ENCODE measurements around the gene LAIR2. TPM values are rescaled to one million over a fixed set of nuclear protein-coding genes. Genes with fewer than 3 reads are reported as not detected.
A peak's percentile ranks its signal among the peaks of the same experiment; 100 is the strongest.

LAIR2 gene
- total RNA-seq, 2 donors from 2014 or later = 0.83 to 14.2 TPM

- ATAC-seq (replicated peaks in 1 of 2) = no peak
- DNase-seq = no peak
- Mint-ChIP-seq H3K27ac (no peak overlapping the region), H3K36me3 (ENCODE audit: insufficient read depth in 2 of 2) (no peaks in the 10 kb centered on the region), H3K4me1 (ENCODE audit: low read depth) (peaks cover 28% of the 10 kb centered on the region), H3K4me3 (no peak overlapping the region), H3K27me3 (ENCODE audit: low read depth) (peaks cover 14% of the 10 kb centered on the region), H3K9me3 (peaks cover 0 to 2% of the 10 kb centered on the region in 2 donors)
Measured at GRCh38 chr19:54515156-54515555, 12.5 kb downstream of the LAIR2 start.

GRCh38 chr19:54517483-54517882 lies 14.9 kb downstream of the LAIR2 start:
- H3K9me3 Mint-ChIP-seq = peaks cover 0 to 2% of the 10 kb centered on the region in 2 donors
- DNase-seq (peak; percentile 57 to 68), ATAC-seq (replicated peaks in 1 of 2) (peak; percentile 26 to 27)
- peaks cover 20% of the 10 kb centered on the region for H3K27me3 Mint-ChIP-seq (ENCODE audit: low read depth)
- no peak overlapping the region for H3K4me3 Mint-ChIP-seq
- H3K4me1 Mint-ChIP-seq (ENCODE audit: low read depth) = peaks cover 51% of the 10 kb centered on the region
- H3K27ac Mint-ChIP-seq = no peak overlapping the region
- no peaks in the 10 kb centered on the region for H3K36me3 Mint-ChIP-seq (ENCODE audit: insufficient read depth in 2 of 2)

GRCh38 chr19:54518844-54519243 lies 16.2 kb downstream of the LAIR2 start:
- DNase-seq = peak; percentile 37 to 61
- H3K27ac Mint-ChIP-seq = no peak overlapping the region
- H3K9me3 Mint-ChIP-seq = peaks cover 0 to 2% of the 10 kb centered on the region in 2 donors
- H3K4me3 Mint-ChIP-seq = peak overlapping the region; percentile 46 to 84
- no peaks in the 10 kb centered on the region for H3K36me3 Mint-ChIP-seq (ENCODE audit: insufficient read depth in 2 of 2)
- H3K4me1 Mint-ChIP-seq (ENCODE audit: low read depth) = peaks cover 64% of the 10 kb centered on the region
- H3K27me3 Mint-ChIP-seq (ENCODE audit: low read depth) = peaks cover 21% of the 10 kb centered on the region
- peak; percentile 84 to 87 for ATAC-seq (replicated peaks in 1 of 2)

GRCh38 chr19:54521022-54521859 lies 18.6 kb downstream of the LAIR2 start:
- H3K9me3 Mint-ChIP-seq = peaks cover 0 to 4% of the 10 kb centered on the region in 2 donors
- H3K27ac Mint-ChIP-seq = peak overlapping the region; percentile 5
- peak overlapping the region; percentile 62 to 70 for H3K4me3 Mint-ChIP-seq
- no peak for DNase-seq
- peaks cover 71% of the 10 kb centered on the region for H3K4me1 Mint-ChIP-seq (ENCODE audit: low read depth)
- H3K36me3 Mint-ChIP-seq (ENCODE audit: insufficient read depth in 2 of 2) = no peaks in the 10 kb centered on the region
- ATAC-seq (replicated peaks in 1 of 2) = peak; percentile 26 to 28
- peaks cover 13% of the 10 kb centered on the region for H3K27me3 Mint-ChIP-seq (ENCODE audit: low read depth)

GRCh38 chr19:54521860-54522513 lies 19.4 kb downstream of the LAIR2 start:
- peaks cover 0 to 1% of the 10 kb centered on the region in 2 donors for H3K36me3 Mint-ChIP-seq (ENCODE audit: insufficient read depth in 2 of 2)
- peaks cover 0 to 4% of the 10 kb centered on the region in 2 donors for H3K9me3 Mint-ChIP-seq
- H3K4me3 Mint-ChIP-seq = peak overlapping the region; percentile 62 to 70
- no peak overlapping the region for H3K27ac Mint-ChIP-seq
- H3K4me1 Mint-ChIP-seq (ENCODE audit: low read depth) = peaks cover 76% of the 10 kb centered on the region
- DNase-seq (no peak), ATAC-seq (replicated peaks in 1 of 2) (no peak)
- peaks cover 13% of the 10 kb centered on the region for H3K27me3 Mint-ChIP-seq (ENCODE audit: low read depth)

GRCh38 chr19:54523403-54523802 lies 20.8 kb downstream of the LAIR2 start:
- peaks cover 13% of the 10 kb centered on the region for H3K27me3 Mint-ChIP-seq (ENCODE audit: low read depth)
- H3K4me3 Mint-ChIP-seq = peak overlapping the region; percentile 4 to 27
- H3K36me3 Mint-ChIP-seq (ENCODE audit: insufficient read depth in 2 of 2) = peaks cover 3% of the 10 kb centered on the region in 2 donors
- DNase-seq (peak; percentile 55 to 68), ATAC-seq (replicated peaks in 1 of 2) (peak; percentile 83 to 86)
- peaks cover 0 to 5% of the 10 kb centered on the region in 2 donors for H3K9me3 Mint-ChIP-seq
- no peak overlapping the region for H3K27ac Mint-ChIP-seq
- H3K4me1 Mint-ChIP-seq (ENCODE audit: low read depth) = peaks cover 72% of the 10 kb centered on the region

- Mint-ChIP-seq H3K4me3 (no peak overlapping the region), H3K36me3 (ENCODE audit: insufficient read depth in 2 of 2) (peaks cover 3% of the 10 kb centered on the region in 2 donors), H3K4me1 (ENCODE audit: low read depth) (peaks cover 60% of the 10 kb centered on the region), H3K27me3 (ENCODE audit: low read depth) (peaks cover 18% of the 10 kb centered on the region), H3K27ac (no peak overlapping the region), H3K9me3 (peaks cover 0 to 5% of the 10 kb centered on the region in 2 donors)
- no peak for DNase-seq
- no peak for ATAC-seq (replicated peaks in 1 of 2)
Measured at GRCh38 chr19:54525636-54526035, 23.0 kb downstream of the LAIR2 start.

- Mint-ChIP-seq H3K27ac (no peak overlapping the region), H3K36me3 (ENCODE audit: insufficient read depth in 2 of 2) (peaks cover 3% of the 10 kb centered on the region in 2 donors), H3K4me1 (ENCODE audit: low read depth) (peaks cover 53% of the 10 kb centered on the region), H3K9me3 (peaks cover 0 to 5% of the 10 kb centered on the region in 2 donors), H3K4me3 (no peak overlapping the region), H3K27me3 (ENCODE audit: low read depth) (peaks cover 24% of the 10 kb centered on the region)
- DNase-seq (no peak), ATAC-seq (replicated peaks in 1 of 2) (no peak)
Measured at GRCh38 chr19:54526972-54527371, 24.3 kb downstream of the LAIR2 start.

GRCh38 chr19:54530866-54531265 lies 28.2 kb downstream of the LAIR2 start:
- Mint-ChIP-seq H3K27me3 (ENCODE audit: low read depth) (peaks cover 52% of the 10 kb centered on the region), H3K9me3 (peaks cover 0 to 3% of the 10 kb centered on the region in 2 donors)
- ATAC-seq (replicated peaks in 1 of 2) = no peak

GRCh38 chr19:54532528-54532927 lies 29.9 kb downstream of the LAIR2 start:
- peaks cover 57% of the 10 kb centered on the region for H3K27me3 Mint-ChIP-seq (ENCODE audit: low read depth)
- H3K27ac Mint-ChIP-seq = no peak overlapping the region

More at GRCh38 chr19:54530866-54531265, 28.2 kb downstream of the LAIR2 start:
- peaks cover 3% of the 10 kb centered on the region in 2 donors for H3K36me3 Mint-ChIP-seq (ENCODE audit: insufficient read depth in 2 of 2)
- DNase-seq = no peak
- H3K4me1 Mint-ChIP-seq (ENCODE audit: low read depth) = peaks cover 42% of the 10 kb centered on the region
- H3K4me3 Mint-ChIP-seq = no peak overlapping the region
- H3K27ac Mint-ChIP-seq = no peak overlapping the region

GRCh38 chr19:54533476-54533875 lies 30.8 kb downstream of the LAIR2 start:
- no peaks in the 10 kb centered on the region for H3K36me3 Mint-ChIP-seq (ENCODE audit: insufficient read depth in 2 of 2)
- H3K9me3 Mint-ChIP-seq = no peaks in the 10 kb centered on the region
- peaks cover 37% of the 10 kb centered on the region for H3K4me1 Mint-ChIP-seq (ENCODE audit: low read depth)
- peak overlapping the region in 1 of 2 donors; percentile 37 for H3K4me3 Mint-ChIP-seq
- ATAC-seq (replicated peaks in 1 of 2) (no peak), DNase-seq (no peak)
- peaks cover 63% of the 10 kb centered on the region for H3K27me3 Mint-ChIP-seq (ENCODE audit: low read depth)
- no peak overlapping the region for H3K27ac Mint-ChIP-seq

More at GRCh38 chr19:54532528-54532927, 29.9 kb downstream of the LAIR2 start:
- Mint-ChIP-seq H3K9me3 (peaks cover 0 to 1% of the 10 kb centered on the region in 2 donors), H3K36me3 (ENCODE audit: insufficient read depth in 2 of 2) (no peaks in the 10 kb centered on the region), H3K4me3 (peak overlapping the region; percentile 7 to 37), H3K4me1 (ENCODE audit: low read depth) (peaks cover 38% of the 10 kb centered on the region)
- DNase-seq (peak in 1 of 2 donors; percentile 17), ATAC-seq (replicated peaks in 1 of 2) (peak; percentile 71 to 86)

GRCh38 chr19:54534156-54534555 lies 31.5 kb downstream of the LAIR2 start:
- H3K4me1 Mint-ChIP-seq (ENCODE audit: low read depth) = peaks cover 31% of the 10 kb centered on the region
- no peak for ATAC-seq (replicated peaks in 1 of 2)
- H3K36me3 Mint-ChIP-seq (ENCODE audit: insufficient read depth in 2 of 2) = peaks cover 0 to 2% of the 10 kb centered on the region in 2 donors
- H3K4me3 Mint-ChIP-seq = peak overlapping the region in 1 of 2 donors; percentile 17
- no peaks in the 10 kb centered on the region for H3K9me3 Mint-ChIP-seq
- peaks cover 70% of the 10 kb centered on the region for H3K27me3 Mint-ChIP-seq (ENCODE audit: low read depth)
- no peak for DNase-seq
- H3K27ac Mint-ChIP-seq = no peak overlapping the region

- peaks cover 64% of the 10 kb centered on the region for H3K27me3 Mint-ChIP-seq (ENCODE audit: low read depth)
- no peak for ATAC-seq (replicated peaks in 1 of 2)
- DNase-seq = no peak
Measured at GRCh38 chr19:54535601-54536000, 33.0 kb downstream of the LAIR2 start.

More at GRCh38 chr19:54535601-54536000, 33.0 kb downstream of the LAIR2 start:
- no peaks in the 10 kb centered on the region for H3K9me3 Mint-ChIP-seq
- H3K4me3 Mint-ChIP-seq = no peak overlapping the region
- H3K4me1 Mint-ChIP-seq (ENCODE audit: low read depth) = peaks cover 27% of the 10 kb centered on the region
- H3K36me3 Mint-ChIP-seq (ENCODE audit: insufficient read depth in 2 of 2) = peaks cover 0 to 2% of the 10 kb centered on the region in 2 donors
- no peak overlapping the region for H3K27ac Mint-ChIP-seq
